OCI-M2 (cell line): ENCODE measurements around the gene CCT8.
"Not testable (repeated sequence)": the region's sequence is repeated elsewhere in the genome, so short reads cannot be mapped to it uniquely, and the experiment has no call there.

Experiments used
- DNase-seq: peaks from one replicate; lab custom pipeline; 2025; ENCODE audit not compliant: unreplicated experiment; lab: John Stamatoyannopoulos, UW

CCT8 gene

GRCh38 chr21:29024474-29025327 is 48.7 kb downstream of the CCT8 start, which contains the start of gene USP16:
TSS of gene USP16 (plus strand) at chr21:29024668. CDS start at chr21:29027914, 3,246 bp downstream.
- peak; percentile 97 for DNase-seq

GRCh38 chr21:29022166-29022565 is 51.3 kb downstream of the CCT8 start:
- no peak for DNase-seq

- no peak for DNase-seq
Observed at GRCh38 chr21:29018540-29018939, 54.9 kb downstream of the CCT8 start.

GRCh38 chr21:29017639-29018237 is 55.7 kb downstream of the CCT8 start:
- no peak for DNase-seq

GRCh38 chr21:29011236-29011635 is 62.2 kb downstream of the CCT8 start:
- not testable (repeated sequence) for DNase-seq

GRCh38 chr21:29008367-29008766 is 65.1 kb downstream of the CCT8 start:
- DNase-seq: no peak

- no peak for DNase-seq
Observed at GRCh38 chr21:29007810-29008209, 65.6 kb downstream of the CCT8 start.

GRCh38 chr21:29007135-29007534 is 66.3 kb downstream of the CCT8 start:
- no peak for DNase-seq
